ENCODE data around the gene MEOX2.

MEOX2 gene

DNA sequence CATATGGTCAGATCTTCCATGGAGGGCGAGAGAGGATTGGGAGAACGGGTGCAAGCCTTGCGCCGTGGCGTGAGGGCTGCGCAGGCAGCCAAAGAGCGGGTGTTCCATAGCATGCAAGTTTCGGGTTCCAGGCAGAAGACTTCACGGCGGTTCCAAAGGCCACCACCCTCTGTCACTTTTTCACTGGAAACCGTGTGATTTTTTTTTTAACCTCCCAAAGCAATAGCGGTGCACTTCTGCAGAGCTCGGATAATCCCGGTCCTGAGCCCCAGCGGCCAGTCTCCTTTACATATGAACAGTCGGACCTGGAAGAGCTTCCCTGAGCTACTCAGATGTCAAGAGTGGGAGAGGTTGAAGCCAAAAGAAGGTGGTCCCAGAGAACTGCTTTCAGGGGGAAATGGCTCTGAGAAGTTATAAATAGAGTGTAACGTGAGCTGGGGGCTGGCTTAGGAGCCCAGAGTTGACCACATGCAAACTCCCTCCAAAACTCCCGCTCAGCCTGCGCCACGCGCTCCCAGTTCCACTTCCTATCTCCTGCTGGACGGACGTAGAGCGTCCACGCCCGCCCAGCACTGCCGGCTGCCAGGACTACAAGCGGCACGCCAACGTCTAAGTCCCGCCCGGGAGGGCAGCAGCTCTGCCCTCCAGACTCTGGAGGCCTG, at the start of gene MEOX2:
Gene MEOX2 (minus strand): TSS at position 389 of the 662 bp plus-strand sequence. CDS start 281 bp downstream, at position 108.
- peak in 2 of 56 donors; percentile 6 to 14 for DNase-seq

DNA sequence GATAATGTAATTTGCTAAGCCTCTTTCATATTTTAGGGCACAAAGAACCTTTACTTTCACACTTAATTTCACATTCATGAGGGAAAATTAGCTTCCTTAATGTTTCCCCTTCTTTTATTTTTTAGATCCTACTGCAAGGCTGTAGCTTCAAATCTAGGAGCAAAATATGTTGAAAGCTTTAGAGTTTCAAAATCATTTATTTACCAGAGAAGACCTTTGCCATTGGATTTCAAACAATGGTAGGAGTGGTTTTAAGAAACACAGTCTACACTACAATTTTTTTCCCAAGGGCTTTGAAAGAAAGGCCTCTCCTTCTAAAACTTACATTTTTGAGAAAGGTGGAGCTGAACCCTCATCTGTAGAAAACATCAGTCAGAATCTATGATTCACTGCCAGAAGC, 43.3 kb upstream of the MEOX2 start:
- DNase-seq = no peak

DNA sequence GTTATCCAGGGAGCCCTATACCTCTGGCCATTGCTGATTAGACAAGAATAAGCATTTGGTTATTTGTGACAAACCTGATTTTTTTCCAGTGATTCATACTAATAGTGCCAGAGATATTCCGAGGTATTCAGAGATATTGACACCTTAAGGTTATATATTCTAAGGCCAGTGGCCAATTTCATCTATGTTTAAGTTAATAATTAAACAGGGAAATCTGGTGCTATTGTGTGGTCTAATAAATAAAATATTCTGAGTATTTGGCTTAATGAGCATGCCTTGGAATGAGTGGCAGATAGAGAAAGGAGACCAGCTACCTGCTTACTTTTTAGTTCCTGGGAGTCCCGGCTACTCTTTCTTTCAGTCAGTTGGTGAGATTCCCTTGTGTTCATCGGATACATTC, 38.6 kb upstream of the MEOX2 start:
- no peak for DNase-seq

DNA sequence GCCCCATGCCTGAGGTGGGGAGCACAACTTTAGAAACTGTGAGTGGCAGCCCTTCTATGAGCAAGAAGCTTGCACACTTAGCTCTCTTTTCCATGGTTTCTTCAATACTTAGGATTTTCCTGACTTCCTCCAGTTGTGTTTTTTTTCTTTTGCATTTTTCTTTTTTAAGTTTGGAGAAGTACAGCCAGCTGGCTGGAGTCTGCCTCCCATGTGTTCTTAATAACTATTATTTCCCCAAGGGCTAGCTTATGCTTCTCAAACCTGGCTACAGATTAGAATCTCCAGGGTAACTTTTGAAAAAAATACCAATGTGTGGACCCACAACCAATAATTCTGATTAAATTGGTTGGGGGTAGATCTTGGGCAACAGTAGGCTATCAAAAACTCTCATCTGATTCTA, 37.4 kb upstream of the MEOX2 start:
- DNase-seq = no peak

DNA sequence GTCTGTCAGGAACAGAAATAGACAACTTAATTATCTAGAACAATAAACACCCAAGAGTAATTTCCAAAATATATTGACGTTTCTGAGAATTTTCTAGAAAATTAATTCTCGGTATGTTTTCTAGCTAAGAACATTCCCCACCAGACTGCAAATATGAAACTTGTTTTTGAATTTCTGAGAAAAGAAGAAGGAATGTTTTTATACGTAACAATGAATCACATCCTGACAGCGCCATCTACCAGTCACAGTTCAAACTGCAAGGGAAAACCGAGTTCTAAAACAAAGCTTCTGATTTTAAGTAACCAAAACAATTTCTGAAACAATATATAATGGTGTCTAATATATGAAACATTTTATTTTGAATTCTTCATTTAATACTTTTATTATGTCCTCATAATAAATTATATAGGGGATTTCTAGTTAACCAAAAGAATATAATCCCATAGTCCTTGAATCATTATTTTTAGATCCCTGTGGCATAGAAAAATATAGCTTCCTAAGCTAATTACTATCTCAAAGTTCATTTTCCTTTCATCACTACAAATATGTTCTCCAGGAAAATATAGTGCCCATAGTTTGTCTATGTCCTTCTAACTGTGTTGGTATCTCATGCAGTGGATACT, 34.5 kb upstream of the MEOX2 start:
- peak in 10 of 56 donors; percentile 0 to 50 (median 6) for DNase-seq

DNA sequence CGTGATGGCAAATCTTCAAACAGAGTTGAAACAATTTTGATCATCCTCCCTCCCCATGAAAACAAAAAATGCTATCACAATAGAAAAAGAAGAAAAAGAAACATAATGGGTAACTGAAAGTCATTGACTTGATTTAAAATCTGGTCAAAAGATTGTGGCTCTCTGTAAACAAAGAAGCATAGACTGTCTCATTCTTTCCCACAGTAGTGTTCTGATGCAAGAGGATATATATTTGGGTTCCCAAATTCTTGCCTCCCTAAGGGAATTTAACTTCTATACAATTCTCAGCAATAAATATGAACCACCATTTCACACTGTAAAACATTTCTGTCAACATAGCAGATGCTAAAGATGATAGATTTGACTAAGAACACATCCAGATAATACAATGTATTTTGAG, 32.8 kb upstream of the MEOX2 start:
- no peak for DNase-seq

DNA sequence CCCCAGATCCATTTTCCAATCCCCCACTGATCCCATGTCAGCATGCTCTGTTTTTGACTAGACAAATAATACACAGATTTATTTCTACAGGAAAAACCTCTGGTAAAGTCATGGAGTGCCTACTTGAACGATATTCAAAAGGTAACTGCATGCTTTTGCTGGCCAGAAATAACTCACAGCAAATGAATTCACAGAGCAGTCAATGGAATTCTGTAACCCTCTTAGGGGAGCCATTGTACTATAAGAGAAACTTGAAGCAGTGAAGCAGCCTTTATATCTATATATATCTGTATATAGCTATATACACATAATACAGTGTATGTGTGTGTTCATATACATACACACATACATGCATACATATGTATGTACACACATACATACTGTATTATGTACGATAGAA, 29.0 kb upstream of the MEOX2 start:
- no peak for DNase-seq

DNA sequence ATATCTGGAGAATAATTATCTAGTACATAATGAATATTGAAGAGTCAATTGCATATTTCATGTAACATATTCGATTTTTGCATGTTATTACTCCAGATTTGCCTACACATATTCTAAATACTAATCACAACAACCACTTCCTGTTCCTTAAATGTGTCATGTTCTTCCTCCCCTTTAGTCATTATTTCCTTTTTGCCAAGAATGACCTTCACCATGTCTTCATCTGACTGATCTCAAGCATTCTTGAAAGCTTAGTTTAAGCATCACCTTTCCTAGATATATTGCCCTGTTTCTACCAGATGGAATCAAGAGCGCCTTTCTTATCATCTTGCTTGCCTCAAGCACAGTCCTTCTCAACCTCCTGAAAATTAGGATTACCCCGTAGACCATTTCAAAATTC, 23.5 kb upstream of the MEOX2 start:
- DNase-seq = no peak

DNA sequence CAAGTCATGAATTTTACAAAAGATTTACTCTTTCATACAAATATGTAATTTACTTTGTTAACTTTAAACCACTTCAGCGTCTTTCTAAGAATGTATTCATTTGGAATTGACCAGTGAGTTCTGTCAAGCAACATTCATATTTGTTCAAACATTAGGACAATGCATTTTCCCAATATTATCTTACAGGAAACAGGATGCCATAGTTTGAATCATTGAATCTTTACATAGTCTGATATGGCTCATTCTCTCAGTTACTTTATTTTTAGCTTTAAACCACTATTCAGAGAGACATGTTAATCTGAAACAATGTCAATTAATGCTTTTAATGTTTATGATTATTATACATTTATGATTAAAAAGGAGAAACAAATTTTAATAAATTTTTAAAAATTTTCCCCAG, 21.1 kb upstream of the MEOX2 start:
- no peak for DNase-seq

DNA sequence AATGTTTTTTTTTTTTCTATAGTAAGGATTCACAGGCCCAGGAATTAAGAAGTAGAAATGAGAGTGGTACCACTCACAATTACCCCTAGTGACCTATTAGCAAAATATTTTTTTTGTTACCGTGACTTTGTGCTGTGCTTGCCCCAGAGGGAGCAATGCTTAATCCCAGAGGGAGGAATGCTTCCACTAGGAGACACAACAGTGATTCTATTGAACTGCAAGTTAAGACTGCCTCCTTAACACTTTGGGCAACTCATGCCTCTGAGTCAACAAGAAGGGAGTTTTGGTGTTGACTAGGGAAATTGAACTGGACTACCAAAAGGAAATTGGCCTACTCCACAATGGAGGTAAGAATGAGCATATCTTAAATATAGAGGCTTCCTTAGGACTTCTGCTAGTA, 17.2 kb upstream of the MEOX2 start:
- no peak for DNase-seq

DNA sequence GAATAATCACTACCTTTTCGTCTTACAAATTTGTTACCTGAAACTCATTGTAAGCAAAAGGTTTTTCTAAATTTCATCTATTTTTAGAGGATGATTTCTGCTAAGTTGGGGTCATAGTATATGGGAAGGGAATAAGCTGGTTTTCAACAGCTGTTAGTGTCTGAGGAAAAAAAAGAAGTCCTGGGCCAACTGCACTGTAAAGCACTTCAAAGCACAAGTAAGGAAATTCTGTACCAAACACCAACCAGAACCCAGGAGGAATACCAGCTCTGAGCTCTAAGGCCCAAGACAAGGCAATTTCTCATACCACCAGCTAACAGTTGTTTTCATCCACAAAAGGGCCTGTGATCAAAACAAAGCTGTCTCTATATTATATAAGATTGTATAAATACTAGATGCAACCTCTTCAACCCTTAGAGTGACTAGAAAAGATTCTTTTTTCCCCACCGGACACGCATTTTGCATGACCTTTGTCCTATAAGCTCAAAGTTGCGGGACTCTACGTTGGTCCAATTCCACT, 6.1 kb upstream of the MEOX2 start:
- no peak for DNase-seq

DNA sequence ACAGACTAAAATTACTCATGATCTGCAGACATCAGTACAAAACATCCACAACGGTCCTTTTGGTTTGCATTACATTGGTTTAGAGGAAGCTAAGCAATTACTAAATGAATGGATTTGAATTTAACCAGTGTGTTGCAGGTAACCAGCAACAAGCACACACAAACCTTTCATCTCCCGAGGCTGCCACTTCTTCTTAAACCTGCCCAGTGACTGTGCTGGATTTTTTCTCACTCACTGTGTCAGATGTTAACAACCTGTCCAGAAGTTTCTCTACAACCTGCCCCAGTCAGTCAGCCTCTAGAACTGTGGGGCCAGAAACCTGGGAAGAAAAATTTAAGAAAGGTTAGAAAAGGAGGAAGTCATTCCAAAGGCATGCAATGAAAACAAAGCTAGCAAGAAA, 2.4 kb upstream of the MEOX2 start:
- no peak for DNase-seq

DNA sequence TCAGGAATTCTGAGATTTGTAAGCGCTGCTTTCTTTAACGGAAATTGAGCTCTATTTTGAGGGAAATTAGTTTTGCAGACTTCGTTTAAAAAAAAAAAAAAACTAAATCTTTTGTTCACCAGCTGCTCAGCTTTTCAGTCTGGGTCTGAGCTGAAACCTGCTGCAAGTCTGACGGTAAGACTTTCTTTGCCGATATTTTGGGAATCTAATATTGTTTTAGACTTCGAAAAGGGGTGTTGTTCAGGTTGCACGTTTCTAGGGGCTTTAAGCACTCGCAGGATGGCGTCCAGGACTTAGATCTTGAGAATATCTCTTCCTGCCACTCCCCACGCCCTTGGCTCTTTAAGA, 1.8 kb upstream of the MEOX2 start:
- DNase-seq = no peak

DNA sequence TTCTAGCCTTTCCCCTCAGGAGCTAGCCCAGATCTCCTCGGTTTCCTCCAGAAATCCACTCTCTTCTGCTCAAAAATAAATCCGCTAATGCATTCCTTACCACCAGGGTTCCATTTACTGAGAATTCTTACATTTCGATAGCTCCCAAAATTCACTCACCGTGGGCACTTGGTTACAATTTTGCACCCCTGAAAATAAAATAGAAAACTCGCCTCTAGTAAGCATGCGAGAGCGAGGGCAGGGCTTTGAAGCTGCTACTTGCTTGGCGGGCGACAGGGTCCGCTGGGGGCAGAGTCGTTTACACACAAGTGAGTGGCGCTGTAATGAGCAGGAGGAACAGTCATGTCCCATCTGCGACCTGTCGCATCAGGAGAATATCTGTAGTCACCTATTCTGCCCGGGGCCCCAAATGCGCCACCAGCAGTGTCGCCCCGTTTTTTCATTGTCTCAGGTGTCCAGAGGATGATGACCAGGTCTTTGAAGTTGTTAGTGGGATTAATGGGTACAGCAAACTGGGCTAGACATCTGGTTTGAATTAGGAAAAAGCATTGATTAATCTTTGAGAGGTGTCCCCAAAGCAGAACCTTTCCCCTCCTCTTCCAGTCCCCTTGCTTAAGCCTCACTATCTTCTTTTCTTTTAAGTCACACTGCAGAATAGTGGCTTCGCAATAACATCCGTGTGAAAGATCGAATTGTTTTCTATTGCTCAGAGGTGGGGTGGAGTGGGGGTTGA, 1.2 kb upstream of the MEOX2 start:
- DNase-seq = peak in 3 of 56 donors; percentile 1 to 28 (median 6)

DNA sequence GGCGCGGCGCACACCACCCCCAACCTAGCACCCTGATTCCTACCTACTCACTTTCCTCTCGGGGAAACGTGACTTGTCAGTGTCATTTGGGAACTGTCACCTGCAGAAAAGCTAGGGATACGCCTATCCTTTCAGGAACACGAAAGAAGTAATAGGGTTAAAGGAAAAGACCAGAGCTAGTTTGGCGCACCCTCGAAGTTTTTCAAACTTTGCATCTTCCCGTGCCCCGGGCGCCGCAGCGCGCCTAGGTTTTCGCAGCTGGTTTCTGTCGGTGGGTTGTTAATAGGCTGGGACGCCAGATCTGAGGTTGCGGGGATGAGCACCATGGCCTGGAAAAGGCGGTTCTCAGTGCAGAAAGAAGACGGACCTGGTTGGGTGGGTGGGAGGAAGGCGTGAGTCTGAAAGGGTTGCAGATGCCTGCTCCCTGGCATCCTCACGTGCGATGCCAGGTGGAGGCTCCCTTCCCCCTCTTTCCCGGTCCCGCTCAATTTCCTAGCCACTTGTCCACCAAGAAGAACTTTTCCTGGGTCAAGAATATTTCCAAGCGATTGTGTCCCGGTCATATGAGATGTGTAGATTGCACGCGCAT, 568 bp upstream of the MEOX2 start:
- DNase-seq = no peak

DNA sequence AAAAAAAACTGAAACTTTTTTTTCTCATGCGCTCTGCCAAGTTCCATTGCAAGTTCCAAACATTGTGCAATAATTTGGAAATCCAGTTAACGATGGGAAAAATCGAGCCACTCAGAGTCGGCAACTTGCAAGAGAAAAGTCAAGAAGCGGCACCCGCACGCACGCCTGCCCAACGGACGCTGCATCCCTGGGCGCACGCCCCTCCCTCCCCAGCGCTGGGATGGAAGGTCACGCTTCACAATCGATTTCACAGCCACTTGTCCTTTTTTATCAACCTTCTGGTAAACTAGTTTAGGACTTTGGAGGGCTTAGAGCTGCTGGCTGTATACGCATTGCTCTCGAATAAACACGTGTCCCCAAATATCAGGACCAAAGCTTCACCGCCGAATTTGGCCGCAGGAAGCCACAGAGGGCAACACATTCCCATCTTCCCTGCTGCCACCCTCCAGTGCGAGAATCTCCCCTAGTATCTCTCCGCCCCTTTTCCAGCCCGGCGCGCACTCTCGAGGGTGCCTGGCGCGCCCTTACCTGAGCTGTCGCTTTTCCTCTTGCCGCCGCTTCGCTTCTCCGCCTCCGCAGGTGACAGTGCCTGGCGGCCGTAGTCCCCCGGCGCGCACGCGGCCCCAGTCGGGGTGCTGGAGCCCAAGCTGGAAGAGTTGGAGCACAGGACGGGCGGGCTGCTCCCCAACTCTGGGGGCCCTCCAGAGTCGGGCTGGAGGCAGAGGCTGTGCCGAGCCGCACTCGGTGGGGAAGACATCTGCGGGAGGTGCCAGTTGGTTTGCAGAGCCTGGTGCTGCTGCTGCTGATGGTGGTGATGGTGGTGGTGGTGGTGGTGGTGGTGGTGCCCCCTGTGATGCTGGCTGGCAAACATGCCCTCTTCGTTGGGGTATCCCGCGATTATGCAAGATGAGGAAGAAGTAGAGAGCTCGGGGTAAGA, 857 bp downstream of the MEOX2 start:
- DNase-seq = peak in 1 of 56 donors; percentile 18

DNA sequence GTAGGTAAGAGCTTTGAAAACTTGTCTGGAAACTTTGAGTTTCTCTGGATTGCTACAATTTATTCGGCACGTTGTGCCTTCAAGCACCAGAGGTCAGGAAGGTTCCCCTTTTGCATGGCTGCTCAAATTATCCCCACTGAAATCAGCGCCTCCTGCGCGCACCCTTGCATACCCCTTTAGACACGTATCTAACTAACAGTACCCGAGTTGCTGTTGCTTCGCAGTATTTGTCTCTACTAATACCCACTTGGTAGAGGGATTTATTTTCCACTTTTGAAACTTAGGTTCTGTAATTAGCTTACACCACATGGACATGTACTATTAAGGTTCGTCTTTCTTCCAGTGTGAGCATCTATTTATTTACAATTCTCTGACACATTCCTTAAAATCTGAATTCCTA, 1.6 kb downstream of the MEOX2 start:
- DNase-seq = no peak

DNA sequence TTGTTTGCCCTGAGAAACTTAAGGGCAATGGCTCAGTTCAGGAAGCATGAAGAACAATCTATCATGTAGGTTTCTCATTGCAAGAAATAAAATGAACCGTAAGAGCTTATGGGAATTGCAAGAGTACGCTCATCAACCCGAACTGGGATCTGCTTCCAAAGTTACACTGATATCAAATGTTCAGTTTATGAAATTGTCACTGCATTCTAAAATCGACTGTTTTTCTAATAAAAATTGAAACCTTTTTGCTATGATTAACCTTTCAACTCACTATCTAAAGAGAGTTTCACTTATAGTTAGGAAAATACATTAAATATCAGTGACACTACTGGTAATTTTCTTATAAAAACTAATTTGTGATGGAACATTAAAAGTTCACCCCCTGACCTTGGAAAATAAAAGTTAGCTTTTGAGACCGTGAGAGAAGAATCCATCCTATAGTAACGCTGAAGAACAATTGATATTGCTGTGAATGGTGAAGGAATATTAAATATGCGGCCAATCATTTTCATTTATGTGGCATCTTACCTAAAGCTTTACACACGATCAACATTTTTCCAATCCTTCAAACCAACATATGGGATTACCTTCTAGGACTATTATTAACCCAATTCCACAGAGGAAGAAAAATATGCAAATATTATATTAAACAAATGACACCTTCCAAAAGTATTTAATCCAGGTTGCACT, 2.2 kb downstream of the MEOX2 start:
- DNase-seq = no peak

DNA sequence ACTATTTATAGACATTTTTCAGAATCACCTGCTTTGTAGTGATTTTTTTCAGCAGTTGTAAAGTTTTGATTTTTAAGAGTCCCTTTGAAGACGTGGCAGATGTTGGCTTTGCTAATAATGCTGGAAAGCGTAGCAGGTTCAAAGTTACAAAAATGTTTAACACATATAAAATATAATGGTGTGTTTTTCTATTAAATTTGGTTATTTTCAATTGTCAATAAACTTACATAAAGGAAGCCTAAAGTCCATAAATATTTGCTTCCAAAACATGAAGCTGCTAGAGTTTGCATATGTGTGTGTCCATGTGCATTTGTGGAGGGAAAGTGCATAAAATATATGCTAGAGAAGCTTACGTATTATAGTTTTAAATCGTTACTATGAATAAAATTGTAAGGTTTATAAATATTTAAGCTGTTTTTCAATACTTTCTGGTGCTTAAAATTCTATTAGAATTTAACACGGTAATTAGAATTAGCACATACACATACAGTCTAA, 3.7 kb downstream of the MEOX2 start:
- no peak for DNase-seq

DNA sequence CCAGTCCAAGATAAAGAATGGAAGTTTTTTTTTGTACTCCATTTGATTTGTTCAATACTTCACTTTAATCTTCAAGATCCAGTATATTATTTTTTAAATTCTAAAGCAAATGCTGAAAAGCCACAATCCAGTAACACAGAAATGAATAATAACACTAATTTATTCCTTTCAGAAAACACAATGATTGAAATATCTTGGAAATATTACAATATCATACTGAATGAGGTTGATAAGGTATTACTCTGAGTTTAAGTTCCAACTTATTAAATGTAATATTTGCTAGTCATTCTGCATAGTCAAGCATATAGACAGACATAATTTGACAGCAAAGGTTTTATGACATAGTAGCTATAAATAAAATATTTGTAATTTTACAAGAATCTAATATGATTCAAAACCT, 4.4 kb downstream of the MEOX2 start:
- no peak for DNase-seq

Measured in nucleus accumbens (tissue), 56 donors.